Fibroblast of the aortic adventitia (primary cell): Measurements from ENCODE around the gene ILDR1. TPM values are rescaled to one million over a fixed set of nuclear protein-coding genes. Genes with fewer than 3 reads are reported as not detected.

ENCODE experiments used
- DNase-seq: peaks from one replicate; pipeline ENCODE4 v3.0.0-alpha.2; 2010; ENCODE audit warnings: low read depth
- H3K4me3 ChIP-seq: 2 replicates; pipeline ENCODE4 v1.5.1; 2011; ENCODE audit warnings: low read depth, mild to moderate bottlenecking, control low read depth, low read length, moderate library complexity
- total RNA-seq: library from RNA; depleted of rRNA; stranded (reverse); fragments of >200 nt; gene quantifications from 2 replicates; pipeline ENCODE4 v1.2.3, GENCODE V29; 2012; ENCODE audit warnings: low replicate concordance
- TF ChIP-seq, protein P1 (sequence below): IDR thresholded peaks from 2 replicates; pipeline ENCODE4 v1.5.1; 2011; ENCODE audit warnings: mild to moderate bottlenecking, low read length, control low read depth, inconsistent platforms; ENCODE audit not compliant: insufficient read depth

Gene ILDR1
- total RNA-seq, 1 donor, result not detected

- no peak for DNase-seq
- H3K4me3 ChIP-seq, result no peak overlapping the region
- TF ChIP-seq, protein P1, sequence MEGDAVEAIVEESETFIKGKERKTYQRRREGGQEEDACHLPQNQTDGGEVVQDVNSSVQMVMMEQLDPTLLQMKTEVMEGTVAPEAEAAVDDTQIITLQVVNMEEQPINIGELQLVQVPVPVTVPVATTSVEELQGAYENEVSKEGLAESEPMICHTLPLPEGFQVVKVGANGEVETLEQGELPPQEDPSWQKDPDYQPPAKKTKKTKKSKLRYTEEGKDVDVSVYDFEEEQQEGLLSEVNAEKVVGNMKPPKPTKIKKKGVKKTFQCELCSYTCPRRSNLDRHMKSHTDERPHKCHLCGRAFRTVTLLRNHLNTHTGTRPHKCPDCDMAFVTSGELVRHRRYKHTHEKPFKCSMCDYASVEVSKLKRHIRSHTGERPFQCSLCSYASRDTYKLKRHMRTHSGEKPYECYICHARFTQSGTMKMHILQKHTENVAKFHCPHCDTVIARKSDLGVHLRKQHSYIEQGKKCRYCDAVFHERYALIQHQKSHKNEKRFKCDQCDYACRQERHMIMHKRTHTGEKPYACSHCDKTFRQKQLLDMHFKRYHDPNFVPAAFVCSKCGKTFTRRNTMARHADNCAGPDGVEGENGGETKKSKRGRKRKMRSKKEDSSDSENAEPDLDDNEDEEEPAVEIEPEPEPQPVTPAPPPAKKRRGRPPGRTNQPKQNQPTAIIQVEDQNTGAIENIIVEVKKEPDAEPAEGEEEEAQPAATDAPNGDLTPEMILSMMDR, result no peak
Observed at GRCh38 chr3:122008166-122008565, 13.9 kb downstream of the ILDR1 start.

GRCh38 chr3:122006267-122006666 is 15.8 kb downstream of the ILDR1 start:
- TF ChIP-seq, protein P1, result no peak
- no peak for DNase-seq
- no peak overlapping the region for H3K4me3 ChIP-seq

GRCh38 chr3:122004991-122005565 is 17.0 kb downstream of the ILDR1 start:
- no peak for DNase-seq
- TF ChIP-seq, protein P1, result no peak
- H3K4me3 ChIP-seq, result no peak overlapping the region

DNA sequence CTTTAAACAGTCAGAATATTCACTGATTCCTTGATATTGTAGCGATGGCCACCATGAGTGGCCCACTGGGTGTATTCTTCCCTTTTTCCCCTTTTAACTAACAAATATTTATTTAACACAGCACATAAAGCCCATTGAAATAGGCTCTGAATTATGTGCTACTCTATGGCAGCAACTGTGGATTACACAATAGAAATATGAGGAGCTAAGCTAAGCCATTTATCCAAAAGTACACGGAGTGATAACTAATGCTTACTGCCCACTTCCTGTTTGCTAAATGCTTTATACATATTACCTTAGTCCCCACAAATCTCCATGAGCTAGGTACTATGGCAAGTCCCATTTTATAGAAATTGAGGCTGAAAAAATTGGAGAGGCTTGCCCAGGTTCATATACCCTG is 17.9 kb downstream of the ILDR1 start:
- H3K4me3 ChIP-seq, result no peak overlapping the region
- no peak for DNase-seq
- TF ChIP-seq, protein P1, result no peak

DNA sequence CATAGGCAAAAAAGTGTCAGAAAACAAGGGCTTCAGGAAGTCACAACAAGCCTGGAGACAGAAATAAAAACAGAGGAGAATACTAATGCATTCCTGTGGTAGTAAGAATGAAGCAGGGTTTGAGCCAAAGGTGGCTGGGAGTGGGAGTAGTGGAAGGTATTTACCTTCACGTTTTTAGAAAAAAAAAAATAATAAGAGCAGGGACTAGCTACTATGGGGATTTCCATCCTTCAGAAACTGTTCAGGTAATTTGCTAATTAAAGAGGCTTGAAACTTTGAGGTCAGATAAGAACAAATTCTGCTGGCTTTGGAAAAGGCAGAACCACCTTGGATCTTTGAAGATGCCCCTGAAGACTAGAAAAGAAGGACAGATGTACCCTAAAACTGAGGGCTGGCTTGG is 18.4 kb downstream of the ILDR1 start:
- TF ChIP-seq, protein P1, result no peak

GRCh38 chr3:122003112-122003511 is 18.9 kb downstream of the ILDR1 start:
- no peak for DNase-seq
- no peak overlapping the region for H3K4me3 ChIP-seq
- TF ChIP-seq, protein P1, result no peak

More for the DNA sequence above, 18.4 kb downstream of the ILDR1 start:
- no peak for DNase-seq
- no peak overlapping the region for H3K4me3 ChIP-seq

- no peak for DNase-seq
- no peak overlapping the region for H3K4me3 ChIP-seq
- TF ChIP-seq, protein P1, result no peak
Observed at GRCh38 chr3:122002611-122003010, 19.4 kb downstream of the ILDR1 start.
